Fibroblast of villous mesenchyme (primary cell): ENCODE data around the gene PANK4. TPM values are rescaled to one million over a fixed set of nuclear protein-coding genes. Genes with fewer than 3 reads are reported as not detected.

Source experiments
- DNase-seq: peaks from one replicate; pipeline ENCODE4 v3.0.0-alpha.2; 2010; ENCODE audit warnings: low read depth
- H3K4me3 ChIP-seq: 2 replicates; pipeline ENCODE4 v1.5.1; 2011; ENCODE audit warnings: low read depth, mild to moderate bottlenecking, low read length
- total RNA-seq: library from RNA; depleted of rRNA; stranded (reverse); fragments of >200 nt; gene quantifications from 2 replicates; pipeline ENCODE4 v1.2.3, GENCODE V29; 2012
- TF ChIP-seq, protein P1 (sequence below): IDR thresholded peaks from 2 replicates; pipeline ENCODE4 v1.5.1; 2012; ENCODE audit warnings: low read depth, mild to moderate bottlenecking, low read length; ENCODE audit not compliant: insufficient read depth

The PANK4 gene
- total RNA-seq, 1 donor: 27.6 TPM

DNA sequence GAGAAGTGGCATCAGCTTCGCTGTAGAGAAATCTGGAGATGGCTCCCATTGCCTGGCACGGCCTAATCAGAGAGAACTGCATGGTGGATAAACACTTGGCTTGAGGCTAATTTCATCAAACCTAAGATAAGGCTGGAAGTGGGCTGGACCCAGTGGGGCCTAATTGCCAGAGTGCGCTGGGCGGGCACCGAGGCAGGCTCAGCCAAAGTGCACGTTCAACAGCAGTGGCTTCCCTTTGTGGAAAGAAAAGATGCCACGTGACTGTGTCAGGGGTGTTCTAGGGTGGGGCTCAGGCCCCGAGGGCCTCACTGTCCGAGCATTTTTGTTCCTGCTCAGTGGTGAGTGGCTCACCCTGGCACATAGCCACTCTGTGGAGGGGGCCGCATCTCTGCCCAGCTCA is 44.5 kb downstream of the PANK4 start:
- no peak for DNase-seq
- no peak overlapping the region for H3K4me3 ChIP-seq
- TF ChIP-seq, protein P1, sequence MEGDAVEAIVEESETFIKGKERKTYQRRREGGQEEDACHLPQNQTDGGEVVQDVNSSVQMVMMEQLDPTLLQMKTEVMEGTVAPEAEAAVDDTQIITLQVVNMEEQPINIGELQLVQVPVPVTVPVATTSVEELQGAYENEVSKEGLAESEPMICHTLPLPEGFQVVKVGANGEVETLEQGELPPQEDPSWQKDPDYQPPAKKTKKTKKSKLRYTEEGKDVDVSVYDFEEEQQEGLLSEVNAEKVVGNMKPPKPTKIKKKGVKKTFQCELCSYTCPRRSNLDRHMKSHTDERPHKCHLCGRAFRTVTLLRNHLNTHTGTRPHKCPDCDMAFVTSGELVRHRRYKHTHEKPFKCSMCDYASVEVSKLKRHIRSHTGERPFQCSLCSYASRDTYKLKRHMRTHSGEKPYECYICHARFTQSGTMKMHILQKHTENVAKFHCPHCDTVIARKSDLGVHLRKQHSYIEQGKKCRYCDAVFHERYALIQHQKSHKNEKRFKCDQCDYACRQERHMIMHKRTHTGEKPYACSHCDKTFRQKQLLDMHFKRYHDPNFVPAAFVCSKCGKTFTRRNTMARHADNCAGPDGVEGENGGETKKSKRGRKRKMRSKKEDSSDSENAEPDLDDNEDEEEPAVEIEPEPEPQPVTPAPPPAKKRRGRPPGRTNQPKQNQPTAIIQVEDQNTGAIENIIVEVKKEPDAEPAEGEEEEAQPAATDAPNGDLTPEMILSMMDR: no peak

DNA sequence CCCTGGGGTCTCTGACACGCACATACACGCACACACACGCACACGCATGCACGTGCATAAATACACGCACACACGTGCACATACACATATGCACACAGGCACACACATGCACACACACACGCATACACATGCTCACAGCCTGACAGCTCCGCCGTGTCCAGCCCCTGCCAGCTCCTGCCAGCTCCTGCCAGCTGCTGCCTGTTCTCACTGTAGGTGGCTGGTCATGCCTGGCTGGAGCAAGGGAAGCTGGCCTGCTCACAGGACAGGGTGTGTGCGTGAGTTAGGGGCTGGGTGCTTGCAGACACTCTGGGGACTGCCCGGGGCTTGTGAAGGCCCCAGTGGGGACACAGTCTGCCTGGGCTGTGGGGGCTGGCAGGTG is 45.4 kb downstream of the PANK4 start:
- TF ChIP-seq, protein P1: no peak
- no peak overlapping the region for H3K4me3 ChIP-seq
- DNase-seq: no peak

DNA sequence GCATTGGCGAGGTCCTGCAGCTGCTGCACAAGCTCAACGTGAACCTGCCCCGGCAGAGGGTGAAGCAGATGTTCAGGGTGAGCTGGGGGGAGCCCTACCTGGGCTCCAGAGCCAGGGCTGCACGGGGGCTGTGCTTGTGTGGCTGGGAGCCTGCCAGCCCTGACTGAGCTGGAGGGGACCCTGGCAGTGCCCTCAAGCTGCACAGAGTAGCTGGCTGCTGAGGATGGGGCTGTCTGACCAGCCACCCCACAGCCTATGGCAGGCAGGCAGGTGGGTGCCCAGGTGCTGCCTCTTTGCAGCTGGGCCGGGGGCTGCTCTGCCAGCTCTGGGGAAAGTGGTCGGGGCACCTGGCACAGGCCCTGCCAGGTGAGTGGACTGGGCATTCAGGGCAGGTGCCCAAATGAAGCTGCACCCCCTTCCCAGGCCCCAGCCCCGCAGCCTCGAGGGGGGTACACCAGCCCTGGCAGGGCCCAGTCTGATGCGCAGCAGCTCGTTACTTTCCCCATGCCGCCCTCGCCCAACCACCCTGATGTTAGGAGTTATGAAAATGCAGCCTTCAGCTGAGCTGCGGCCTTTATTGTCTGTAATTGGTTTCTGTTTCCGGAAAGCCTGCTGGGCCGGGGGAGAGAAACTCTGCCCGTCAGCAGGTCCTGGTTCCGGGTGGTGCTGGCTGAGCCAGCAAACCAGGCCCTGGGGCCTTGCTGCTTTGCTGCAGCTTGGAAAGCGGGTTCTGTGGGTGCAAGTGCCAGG is 46.0 kb downstream of the PANK4 start:
- no peak for DNase-seq
- TF ChIP-seq, protein P1: no peak
- H3K4me3 ChIP-seq: no peak overlapping the region

DNA sequence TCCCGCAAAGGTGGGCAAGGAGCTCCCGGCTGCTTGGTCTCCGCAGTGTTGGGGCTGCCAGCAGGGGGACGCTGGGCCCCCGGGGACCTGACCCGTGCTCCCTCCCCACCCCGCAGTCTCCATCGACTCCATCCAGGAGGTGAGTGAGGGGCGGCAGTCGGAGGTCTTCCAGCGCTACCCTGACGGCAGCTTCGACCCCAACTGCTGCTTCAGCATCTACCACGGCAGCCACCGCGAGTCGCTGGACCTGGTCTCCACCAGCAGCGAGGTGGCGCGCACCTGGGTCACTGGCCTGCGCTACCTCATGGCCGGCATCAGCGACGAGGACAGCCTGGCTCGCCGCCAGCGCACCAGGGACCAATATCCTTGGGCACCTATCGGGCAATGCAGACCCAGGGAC is 46.8 kb downstream of the PANK4 start:
- H3K4me3 ChIP-seq: no peak overlapping the region
- TF ChIP-seq, protein P1: no peak
- DNase-seq: no peak

DNA sequence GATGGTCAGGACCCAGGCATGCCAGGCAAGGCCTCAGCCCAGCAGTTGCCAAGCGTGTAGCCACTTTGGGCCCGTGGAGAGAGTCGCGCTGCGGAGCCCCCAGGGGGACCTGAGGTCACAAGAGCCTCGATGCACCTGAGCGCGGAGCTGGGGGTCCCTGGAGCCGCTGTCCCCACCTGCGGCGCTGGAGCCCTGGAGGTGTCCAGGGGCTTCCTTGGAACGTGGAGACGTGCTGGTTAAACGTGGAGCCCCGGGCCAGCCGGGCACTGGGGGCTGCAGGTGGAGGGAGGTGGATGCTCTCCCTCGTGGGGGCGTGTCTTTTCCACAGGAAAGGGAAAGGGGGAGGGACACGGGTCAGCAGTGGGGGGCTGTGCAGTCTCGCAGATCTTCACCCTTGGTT is 47.2 kb downstream of the PANK4 start:
- H3K4me3 ChIP-seq: no peak overlapping the region
- DNase-seq: no peak
- TF ChIP-seq, protein P1: no peak

DNA sequence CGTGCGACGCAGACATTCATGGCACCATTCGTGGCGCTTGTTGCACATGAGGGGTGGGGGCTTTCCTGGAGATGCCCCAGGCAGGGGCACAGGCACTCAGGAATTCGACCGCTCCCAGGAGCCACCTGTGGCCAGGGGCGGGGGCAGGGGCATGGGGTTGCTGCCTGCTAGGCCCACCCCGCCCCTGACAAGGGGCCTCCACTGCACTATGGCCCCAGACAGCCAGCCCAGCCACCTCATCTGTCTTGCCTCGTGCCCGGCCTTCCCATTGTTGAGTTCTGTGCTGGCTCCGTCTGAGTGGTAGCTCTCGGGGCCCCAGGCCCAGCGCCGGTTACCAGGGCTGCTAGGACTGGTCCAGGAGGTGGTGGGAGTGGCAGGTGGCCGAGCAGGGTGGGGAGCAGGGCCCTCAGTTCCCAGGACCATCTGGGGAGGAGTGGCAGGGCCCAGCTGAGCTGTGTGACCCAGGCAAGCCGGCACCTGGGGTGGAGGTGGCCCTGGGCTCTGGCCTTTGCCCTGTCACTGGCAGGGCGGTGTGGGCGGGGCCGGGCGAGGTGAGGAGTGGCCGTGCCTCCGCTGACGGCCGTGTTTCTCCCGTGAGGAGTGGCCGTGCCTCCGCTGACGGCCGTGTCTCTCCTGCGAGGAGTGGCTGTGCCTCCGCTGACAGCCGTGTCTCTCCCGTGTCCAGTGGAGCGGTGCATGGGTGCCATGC is 48.5 kb downstream of the PANK4 start:
- H3K4me3 ChIP-seq: no peak overlapping the region
- TF ChIP-seq, protein P1: no peak
- no peak for DNase-seq
